Spinal cord (tissue), 10 donors: ENCODE results near the gene RHEB. TPM values are rescaled to one million over a fixed set of nuclear protein-coding genes. Genes with fewer than 3 reads are reported as not detected.
A peak's percentile ranks its signal among the peaks of the same experiment; 100 is the strongest.

Source experiments
- DNase-seq, 6 donors: peaks; one replicate each; pipeline versions ENCODE4 v3.0.0 to v3.0.0-alpha.2; 2013 to 2015; ENCODE audit warnings: low spot score in 6 of 6, low read depth in 4 of 6
- H3K27ac ChIP-seq: one replicate; pipeline ENCODE4 v1.5.1; 2013; ENCODE audit warnings: low read depth, low read length, control low read depth
- H3K27me3 ChIP-seq: one replicate; pipeline ENCODE4 v1.6.1; 2013; ENCODE audit warnings: low read length; ENCODE audit not compliant: control insufficient read depth, insufficient read depth
- H3K36me3 ChIP-seq: one replicate; pipeline ENCODE4 v1.6.1; 2013; ENCODE audit warnings: low read length; ENCODE audit not compliant: control insufficient read depth, insufficient read depth
- H3K4me1 ChIP-seq: one replicate; pipeline ENCODE4 v1.6.1; 2013; ENCODE audit warnings: low read length; ENCODE audit not compliant: control insufficient read depth, insufficient read depth
- H3K4me3 ChIP-seq: one replicate; pipeline ENCODE4 v1.5.1; 2013; ENCODE audit warnings: low read depth, low read length, control low read depth
- H3K9me3 ChIP-seq: one replicate; pipeline ENCODE4 v1.6.1; 2013; ENCODE audit warnings: low read length; ENCODE audit not compliant: control insufficient read depth, insufficient read depth
- WGBS: methylation state at CpG from one replicate; pipeline ENCODE4 v1.1.5; 2013; ENCODE audit warnings: missing lambda C conversion rate; ENCODE audit not compliant: insufficient coverage; 5-methylcytosine and 5-hydroxymethylcytosine counted together
- polyA plus RNA-seq, 2 donors: library from polyadenylated mRNA; unstranded; fragments of 120-200 nt; gene quantifications; one replicate each; pipeline ENCODE4 v1.2.1, GENCODE V29; 2013; ENCODE audit not compliant: insufficient read length in 2 of 2
- total RNA-seq, 2 donors: library from RNA; depleted of rRNA in 1 of 2; stranded (reverse); fragments of 120-200 nt in 1 of 2; fragments of >200 nt in 1 of 2; gene quantifications; one replicate each; pipeline versions ENCODE4 v1.2.3 to v1.2.4, GENCODE V29; 2013 to 2014
- donor health status: healthy.

Gene RHEB
- total and polyA plus RNA-seq, 4 donors = 106 to 196 (median 151) TPM

DNA sequence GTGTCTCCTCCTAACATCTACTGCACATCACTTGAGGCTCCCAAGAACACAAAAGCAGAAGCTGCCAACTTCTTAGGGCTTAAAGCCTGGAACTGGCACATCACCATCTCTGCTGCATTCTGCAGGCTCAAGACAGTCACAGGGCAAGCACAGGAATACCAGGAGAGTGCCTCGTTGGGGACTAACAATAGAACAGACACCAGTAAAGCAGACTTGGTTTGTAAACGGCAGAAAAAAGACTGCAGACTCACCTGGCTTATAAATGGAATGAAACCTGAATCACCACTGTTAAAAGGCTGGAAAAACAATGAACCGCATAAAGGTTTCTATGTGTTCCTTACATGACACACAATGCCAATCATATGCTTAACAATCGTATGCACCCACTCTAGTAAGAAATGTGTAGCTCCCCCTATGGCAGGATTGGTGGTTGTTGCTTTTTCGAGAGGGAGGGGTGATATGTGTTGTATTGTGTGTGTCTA, 12.8 kb downstream of the RHEB start:
- H3K27ac ChIP-seq = peak overlapping the region; percentile 0
- peak in 2 of 6 donors; percentile 37 to 77 for DNase-seq
- peaks cover 5% of the 10 kb centered on the region for H3K4me1 ChIP-seq
- H3K36me3 ChIP-seq = no peaks in the 10 kb centered on the region
- no peaks in the 10 kb centered on the region for H3K9me3 ChIP-seq
- WGBS = 14% methylated on average over 2 of the region's 5 CpGs
- no peaks in the 10 kb centered on the region for H3K27me3 ChIP-seq
- no peak overlapping the region for H3K4me3 ChIP-seq

DNA sequence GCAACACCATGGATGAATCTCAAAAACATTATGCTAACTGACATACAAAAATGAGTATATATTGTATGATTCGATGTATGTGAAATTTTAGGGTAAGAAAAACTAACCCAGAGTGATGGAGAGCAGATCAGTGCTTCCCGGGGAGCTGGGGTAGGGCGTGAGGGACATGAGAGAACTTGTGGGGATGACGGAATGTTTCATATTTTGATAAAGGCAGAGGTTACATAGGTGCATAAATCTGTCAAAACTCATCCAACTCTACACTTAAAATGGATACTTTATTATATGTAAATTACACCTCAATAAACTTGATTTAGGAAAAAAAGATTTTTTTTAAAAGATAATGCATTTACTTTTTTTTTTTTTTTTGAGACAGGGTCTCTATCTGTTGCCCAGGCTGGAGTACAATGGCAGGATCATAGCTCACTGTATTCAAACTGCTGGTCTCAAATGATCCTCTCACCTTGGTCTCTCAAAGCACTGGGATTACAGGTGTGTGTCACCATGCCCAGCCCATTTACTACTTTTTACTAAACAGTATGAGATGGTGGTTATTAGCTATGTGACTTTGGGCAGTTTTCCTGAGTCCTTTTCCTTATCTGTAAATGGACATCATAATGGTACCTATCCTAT, 13.7 kb downstream of the RHEB start:
- H3K36me3 ChIP-seq = no peaks in the 10 kb centered on the region
- H3K4me1 ChIP-seq = peaks cover 5% of the 10 kb centered on the region
- no peak for DNase-seq
- no peak overlapping the region for H3K4me3 ChIP-seq
- no peak overlapping the region for H3K27ac ChIP-seq
- H3K27me3 ChIP-seq = no peaks in the 10 kb centered on the region
- no peaks in the 10 kb centered on the region for H3K9me3 ChIP-seq
- 100% methylated on average over 2 of the region's 4 CpGs for WGBS

DNA sequence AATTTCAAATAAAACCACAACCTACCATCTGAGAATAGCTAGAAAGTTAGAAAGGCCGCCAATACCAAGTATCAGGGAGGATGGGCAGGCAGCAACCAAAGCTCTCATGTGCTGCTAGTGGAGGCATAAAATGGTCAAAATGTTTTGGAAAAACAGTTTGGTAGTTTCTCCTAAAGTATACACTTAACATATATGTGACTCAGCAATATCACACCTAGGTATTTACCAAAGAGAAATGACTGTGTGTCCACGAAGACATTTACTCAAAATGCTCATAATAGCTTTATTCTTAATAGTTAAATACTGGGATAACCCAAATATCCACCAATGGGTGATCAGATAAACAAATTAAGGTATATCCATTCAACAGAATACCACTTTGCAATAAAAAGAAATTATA, 14.3 kb downstream of the RHEB start:
- no peaks in the 10 kb centered on the region for H3K9me3 ChIP-seq
- H3K27ac ChIP-seq = no peak overlapping the region
- no peaks in the 10 kb centered on the region for H3K27me3 ChIP-seq
- H3K4me1 ChIP-seq = peaks cover 5% of the 10 kb centered on the region
- no CpG with 5 or more reads among the region's 2 CpGs for WGBS
- DNase-seq = no peak
- H3K36me3 ChIP-seq = no peaks in the 10 kb centered on the region
- H3K4me3 ChIP-seq = no peak overlapping the region

GRCh38 chr7:151504715-151505326, 14.9 kb downstream of the RHEB start:
- no peak for DNase-seq
- H3K27ac ChIP-seq = no peak overlapping the region
- H3K36me3 ChIP-seq = no peaks in the 10 kb centered on the region
- peaks cover 5% of the 10 kb centered on the region for H3K4me1 ChIP-seq
- WGBS = no CpG with 5 or more reads among the region's 4 CpGs
- H3K4me3 ChIP-seq = no peak overlapping the region
- H3K9me3 ChIP-seq = no peaks in the 10 kb centered on the region
- H3K27me3 ChIP-seq = no peaks in the 10 kb centered on the region

GRCh38 chr7:151503902-151504714, 15.6 kb downstream of the RHEB start:
- Histone ChIP-seq H3K36me3 (no peaks in the 10 kb centered on the region), H3K9me3 (no peaks in the 10 kb centered on the region), H3K27me3 (no peaks in the 10 kb centered on the region), H3K4me1 (peaks cover 3% of the 10 kb centered on the region), H3K4me3 (no peak overlapping the region), H3K27ac (no peak overlapping the region)
- no CpG with 5 or more reads among the region's 7 CpGs for WGBS
- DNase-seq = no peak

- no peak for DNase-seq
- Histone ChIP-seq H3K4me1 (no peaks in the 10 kb centered on the region), H3K27me3 (no peaks in the 10 kb centered on the region), H3K9me3 (no peaks in the 10 kb centered on the region), H3K27ac (no peak overlapping the region), H3K36me3 (no peaks in the 10 kb centered on the region), H3K4me3 (no peak overlapping the region)
- WGBS = over 99% methylated on average over 15 of the region's 15 CpGs
These were observed 18.0 kb downstream of the RHEB start for GRCh38 chr7:151501676-151502075.

DNA sequence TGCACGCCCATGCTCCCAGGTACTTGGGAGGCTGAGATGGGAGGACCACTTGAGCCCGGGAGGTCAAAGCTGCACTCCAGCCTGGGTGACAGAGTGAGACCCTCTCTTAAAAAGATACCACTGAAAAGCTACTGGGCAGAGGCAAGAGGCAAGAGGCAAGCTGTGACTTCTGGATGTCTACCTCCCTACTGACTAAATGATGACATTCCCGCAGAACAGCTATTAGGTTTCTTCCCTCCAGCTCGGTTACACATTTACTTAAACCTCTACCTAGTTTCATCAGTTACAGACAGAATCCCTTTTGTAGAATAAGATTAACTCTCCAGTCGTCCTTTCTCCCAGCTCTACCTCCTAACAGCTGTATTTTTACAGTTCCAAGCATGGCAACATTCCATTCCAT, 21.2 kb downstream of the RHEB start:
- Histone ChIP-seq H3K27me3 (no peaks in the 10 kb centered on the region), H3K27ac (no peak overlapping the region), H3K9me3 (no peaks in the 10 kb centered on the region), H3K4me3 (no peak overlapping the region), H3K4me1 (peaks cover 4% of the 10 kb centered on the region), H3K36me3 (no peaks in the 10 kb centered on the region)
- 60% methylated on average over 4 of the region's 5 CpGs for WGBS
- no peak for DNase-seq

DNA sequence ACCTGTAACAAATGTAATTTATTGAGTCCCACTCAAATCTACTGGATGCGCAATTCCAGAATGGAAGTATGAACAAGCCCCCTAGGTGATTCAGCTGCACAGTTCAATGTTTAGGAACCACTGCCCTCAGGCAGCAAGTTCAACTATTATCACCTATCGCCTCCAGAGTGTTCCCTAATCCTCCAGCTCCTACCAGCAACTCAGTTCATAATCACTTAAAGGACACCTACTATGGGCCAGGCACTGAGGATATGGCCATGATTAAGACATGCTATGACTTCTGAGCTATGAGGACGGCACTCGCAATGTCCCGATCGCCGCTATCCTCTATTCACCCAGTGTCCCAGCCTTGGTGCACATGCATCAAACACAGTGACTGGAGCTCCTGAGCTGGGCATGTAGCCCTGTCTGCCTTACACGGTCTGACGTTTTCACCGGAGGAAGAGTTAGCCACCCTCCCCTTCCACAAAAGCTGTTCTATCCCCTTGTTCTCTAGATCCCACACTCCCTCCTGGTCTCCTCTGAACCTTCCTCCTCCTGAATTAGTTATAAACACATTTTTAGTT, 22.3 kb downstream of the RHEB start:
- peaks cover 9% of the 10 kb centered on the region for H3K4me1 ChIP-seq
- H3K4me3 ChIP-seq = no peak overlapping the region
- WGBS = 95% methylated on average over 6 of the region's 10 CpGs
- H3K9me3 ChIP-seq = no peaks in the 10 kb centered on the region
- no peak for DNase-seq
- no peaks in the 10 kb centered on the region for H3K27me3 ChIP-seq
- no peak overlapping the region for H3K27ac ChIP-seq
- H3K36me3 ChIP-seq = no peaks in the 10 kb centered on the region

GRCh38 chr7:151495360-151495759, 24.3 kb downstream of the RHEB start:
- Histone ChIP-seq H3K4me1 (peaks cover 9% of the 10 kb centered on the region), H3K36me3 (no peaks in the 10 kb centered on the region)

More at GRCh38 chr7:151495360-151495759, 24.3 kb downstream of the RHEB start:
- Histone ChIP-seq H3K27me3 (no peaks in the 10 kb centered on the region), H3K9me3 (no peaks in the 10 kb centered on the region), H3K27ac (no peak overlapping the region), H3K4me3 (no peak overlapping the region)
- DNase-seq = no peak
- no CpG with 5 or more reads among the region's 2 CpGs for WGBS
